ENCODE data around the gene NDST3. TPM values are rescaled to one million over a fixed set of nuclear protein-coding genes. Genes with fewer than 3 reads are reported as not detected.

Gene NDST3
- total and polyA plus RNA-seq, 2 of the 13 experiments (the other 11 are each of a cell fraction or from before 2014, with no cell fraction given) = not detected

- TF ChIP-seq ZNF225 (CRISPR knock-in tag; IDR thresholded peaks at IDR 0.05) (no peak), ATF2 (CRISPR knock-in tag; IDR thresholded peaks at IDR 0.05) (no peak), RFXAP (CRISPR knock-in tag; IDR thresholded peaks at IDR 0.05; ENCODE audit: borderline replicate concordance) (no peak), PHF8 (CRISPR knock-in tag; IDR thresholded peaks at IDR 0.05) (no peak), THRA (CRISPR knock-in tag; IDR thresholded peaks at IDR 0.05; ENCODE audit: borderline replicate concordance) (no peak), POGK (CRISPR knock-in tag; conservative IDR thresholded peaks at IDR 0.05) (no peak), NPAS2 (CRISPR knock-in tag; IDR thresholded peaks at IDR 0.05; ENCODE audit: borderline replicate concordance) (no peak), ZNF512 (CRISPR knock-in tag; IDR thresholded peaks at IDR 0.05) (no peak), ZNF33B (CRISPR knock-in tag; IDR thresholded peaks at IDR 0.05) (no peak)
- in situ Hi-C loops (cut with HindIII; ENCODE audit: extremely low pct_ligation_motif_present, low pct_unique_long_range_greater_than_20kb) (no loop called here), intact Hi-C loops (cut with micrococcal nuclease; ENCODE audit: unreplicated experiment) (no loop called here)
- no peak for DNase-seq (ENCODE audit: low spot score)
- CTCF ChIA-PET (ENCODE audit: low intra/inter-chr PET ratio, low total read pairs) = no interaction called here
- no peak for FAIRE-seq
- Histone ChIP-seq H3K36me3 (replicated peaks in 1 of 2; ENCODE audit: control insufficient read depth in 1 of 2, insufficient read depth in 2 of 2, low read length in 2 of 2) (no peaks in the 10 kb centered on the region), H3K27me3 (ENCODE audit: control insufficient read depth in 1 of 2, insufficient read depth in 2 of 2, low read length in 2 of 2) (no peaks in the 10 kb centered on the region), H3K4me2 (ENCODE audit: low read depth, low read length) (no peak overlapping the region), H3K4me3 (replicated peaks in 1 of 3; ENCODE audit: insufficient read depth in 1 of 3, low read depth in 2 of 3, low read length in 3 of 3) (no peak overlapping the region), H4K20me1 (ENCODE audit: insufficient read depth, low read length) (no peaks in the 10 kb centered on the region), H3K79me2 (ENCODE audit: insufficient read depth, low read length) (no peaks in the 10 kb centered on the region), H3K9me3 (ENCODE audit: low read length) (no peaks in the 10 kb centered on the region), H3K27ac (ENCODE audit: extremely low read length, insufficient read depth, low read length) (no peak overlapping the region), H3K9ac (ENCODE audit: insufficient read depth, low read depth, low read length) (no peak overlapping the region), H2AFZ (ENCODE audit: low read length) (no peak overlapping the region), H3K4me1 (ENCODE audit: insufficient read depth, low read length) (no peaks in the 10 kb centered on the region)
- no peak for ATAC-seq
- POLR2A ChIA-PET = no interaction called here
- BruUV-seq (replicated peaks) = no TSS peak
Measured at GRCh38 chr4:118177126-118177525, 142.8 kb downstream of the NDST3 start.
